GM23338 (cell line): ENCODE measurements around the gene COLQ. TPM values are rescaled to one million over a fixed set of nuclear protein-coding genes. Genes with fewer than 3 reads are reported as not detected.

ENCODE experiments used
- ATAC-seq: fragments of 200-7000 bp; cut with Tn5 transposase; 3 replicates; pipeline ENCODE4 v1.9.1; 2020
- DNase-seq: peaks from one replicate; pipeline ENCODE4 v3.0.0-alpha.2; 2015; ENCODE audit warnings: low spot score
- H2AFZ ChIP-seq: fragments of 200-600 bp; sonication (generic); 2 replicates; pipeline ENCODE4 v1.8.0; 2016; ENCODE audit warnings: antibody characterized with exemption, mild to moderate bottlenecking, moderate library complexity
- H3F3A ChIP-seq: fragments of 200-600 bp; sonication (generic); replicated peaks from 2 replicates; pipeline ENCODE4 v1.8.0; 2017; ENCODE audit warnings: antibody characterized with exemption, mixed run types, low read depth
- H3K27ac ChIP-seq: fragments of 200-600 bp; sonication (generic); 2 replicates; pipeline ENCODE4 v1.6.1; 2016; ENCODE audit warnings: low read depth
- H3K27me3 ChIP-seq: fragments of 200-600 bp; sonication (generic); 2 replicates; pipeline ENCODE4 v1.8.0; 2016; ENCODE audit warnings: mild to moderate bottlenecking, mixed run types, moderate library complexity; ENCODE audit not compliant: insufficient read depth
- H3K36me3 ChIP-seq: fragments of 200-600 bp; sonication (generic); 2 replicates; pipeline ENCODE4 v1.8.0; 2016; ENCODE audit warnings: mild to moderate bottlenecking; ENCODE audit not compliant: insufficient read depth
- H3K4me1 ChIP-seq: fragments of 200-600 bp; sonication (generic); 2 replicates; pipeline ENCODE4 v1.8.0; 2016; ENCODE audit warnings: mild to moderate bottlenecking, moderate library complexity; ENCODE audit not compliant: insufficient read depth
- H3K4me2 ChIP-seq: fragments of 200-600 bp; sonication (generic); 2 replicates; pipeline ENCODE4 v1.7.1; 2017; ENCODE audit warnings: mixed run types
- H3K4me3 ChIP-seq: fragments of 200-600 bp; sonication (generic); 2 replicates; pipeline ENCODE4 v1.6.1; 2016; ENCODE audit warnings: mixed run types
- H3K79me2 ChIP-seq: fragments of 200-600 bp; sonication (generic); replicated peaks from 2 replicates; pipeline ENCODE4 v1.8.0; 2017; ENCODE audit warnings: mild to moderate bottlenecking; ENCODE audit not compliant: insufficient read depth
- H3K9me2 ChIP-seq: fragments of 200-600 bp; sonication (generic); 2 replicates; pipeline ENCODE4 v1.8.0; 2017; ENCODE audit not compliant: insufficient read depth
- H4K20me1 ChIP-seq: fragments of 200-600 bp; sonication (generic); replicated peaks from 2 replicates; pipeline ENCODE4 v1.8.0; 2017; ENCODE audit warnings: mild to moderate bottlenecking; ENCODE audit not compliant: insufficient read depth
- H3K27ac Mint-ChIP-seq: 2 replicates; pipeline ENCODE4 v1.8.0; 2020; ENCODE audit warnings: inconsistent platforms, mild to moderate bottlenecking, moderate library complexity, mixed read lengths
- H3K27me3 Mint-ChIP-seq: 3 replicates; pipeline ENCODE4 v1.8.0; 2022; ENCODE audit warnings: low read depth, mild to moderate bottlenecking, moderate library complexity, mixed read lengths, inconsistent platforms; ENCODE audit not compliant: insufficient read depth, poor library complexity
- H3K36me3 Mint-ChIP-seq: 3 replicates; pipeline ENCODE4 v1.8.0; 2021; ENCODE audit warnings: low read depth, mild to moderate bottlenecking, inconsistent platforms, moderate library complexity, mixed read lengths
- H3K4me1 Mint-ChIP-seq: 3 replicates; pipeline ENCODE4 v1.8.0; 2020; ENCODE audit warnings: mild to moderate bottlenecking, inconsistent platforms, mixed read lengths
- H3K4me3 Mint-ChIP-seq: 3 replicates; pipeline ENCODE4 v1.8.0; 2021; ENCODE audit warnings: moderate library complexity, mild to moderate bottlenecking, inconsistent platforms, mixed read lengths
- H3K9me3 Mint-ChIP-seq: 3 replicates; pipeline ENCODE4 v1.8.0; 2020; ENCODE audit warnings: moderate library complexity, mild to moderate bottlenecking, inconsistent platforms, mixed read lengths
- CREB1 ChIP-seq: fragments of 250-450 bp; sonication (Bioruptor Pico); IDR thresholded peaks from 2 replicates; pipeline ENCODE4 v1.5.0; 2020; ENCODE audit warnings: low read depth, mild to moderate bottlenecking, moderate library complexity
- CTCF ChIP-seq, 2 experiments: fragments of 200-600 bp in 1 of 2; sonication (generic) in 1 of 2; conservative IDR thresholded peaks; 2 replicates each; pipeline versions ENCODE4 v1.5.1 to v1.6.1; 2016 to 2017; ENCODE audit warnings: antibody characterized with exemption in 2 of 2, low read depth in 2 of 2, mild to moderate bottlenecking in 2 of 2, moderate library complexity in 1 of 2
- ETS1 ChIP-seq: IDR thresholded peaks from 2 replicates; pipeline ENCODE4 v1.6.1; 2016; ENCODE audit warnings: antibody characterized with exemption
- EZH2 ChIP-seq: fragments of 200-600 bp; sonication (generic); IDR thresholded peaks from one replicate; pipeline ENCODE4 v1.8.0; 2017; ENCODE audit warnings: antibody characterized with exemption, mild to moderate bottlenecking, low read depth; ENCODE audit not compliant: unreplicated experiment
- EZH2phosphoT487 ChIP-seq: fragments of 200-600 bp; sonication (generic); IDR thresholded peaks from one replicate; pipeline ENCODE4 v1.8.1; 2018; ENCODE audit warnings: antibody characterized with exemption; ENCODE audit not compliant: unreplicated experiment
- JUNB ChIP-seq: IDR thresholded peaks from one replicate; pipeline ENCODE4 v1.6.1; 2016; ENCODE audit warnings: antibody characterized with exemption; ENCODE audit not compliant: unreplicated experiment
- NANOG ChIP-seq: IDR thresholded peaks from 2 replicates; pipeline ENCODE4 v1.6.1; 2016; ENCODE audit warnings: antibody characterized with exemption, borderline replicate concordance
- POLR2AphosphoS5 ChIP-seq: IDR thresholded peaks from 2 replicates; pipeline ENCODE4 v1.6.1; 2016; ENCODE audit warnings: antibody characterized with exemption, low read depth
- REST ChIP-seq: IDR thresholded peaks from one replicate; pipeline ENCODE4 v1.6.1; 2018; ENCODE audit warnings: antibody characterized with exemption; ENCODE audit not compliant: unreplicated experiment
- STAT1 ChIP-seq: IDR thresholded peaks from one replicate; pipeline ENCODE4 v1.6.1; 2016; ENCODE audit warnings: antibody characterized with exemption; ENCODE audit not compliant: unreplicated experiment
- ZNF114 ChIP-seq: fragments of 250-450 bp; sonication (Bioruptor Pico); IDR thresholded peaks from 2 replicates; pipeline ENCODE4 v1.5.0; 2020; ENCODE audit warnings: mild to moderate bottlenecking, moderate library complexity
- ZNF331 ChIP-seq: fragments of 250-450 bp; sonication (Bioruptor Pico); IDR thresholded peaks from 2 replicates; pipeline ENCODE4 v1.5.0; 2020; ENCODE audit warnings: low read depth, mild to moderate bottlenecking, moderate library complexity
- ZNF462 ChIP-seq: fragments of 250-450 bp; sonication (Bioruptor Pico); IDR thresholded peaks from 2 replicates; pipeline ENCODE4 v1.5.0; 2020; ENCODE audit warnings: mild to moderate bottlenecking, moderate library complexity
- polyA plus RNA-seq: library from polyadenylated mRNA; unstranded; fragments of >200 nt; fragmentation: Nextera tagmentation; extraction: Ambion mirVana; gene quantifications from 2 replicates; pipeline ENCODE4 v1.2.1, GENCODE V29; 2016
- total RNA-seq: library from RNA; depleted of rRNA; stranded (reverse); fragments of >200 nt; shearing (Covaris generic); gene quantifications from 2 replicates; pipeline ENCODE4 v1.2.3, GENCODE V29; 2014

The COLQ gene
- total and polyA plus RNA-seq, 2 experiments from 2014 or later, result 0.78 to 2.0 TPM

GRCh38 chr3:15431256-15431837, 90.2 kb downstream of the COLQ start:
- peaks cover 46% of the 10 kb centered on the region for H3K36me3 Mint-ChIP-seq
- Histone ChIP-seq H3K27ac (no peak overlapping the region), H3K4me1 (peaks cover 15% of the 10 kb centered on the region), H4K20me1 (peaks cover 14% of the 10 kb centered on the region), H3K36me3 (peaks cover 44% of the 10 kb centered on the region), H3K4me2 (no peak overlapping the region), H3K4me3 (no peak overlapping the region), H3K27me3 (no peaks in the 10 kb centered on the region), H3F3A (peaks cover 3% of the 10 kb centered on the region; the same call in 1 of the 2 replicates), H3K9me2 (no peaks in the 10 kb centered on the region), H2AFZ (no peak overlapping the region), H3K79me2 (peaks cover 55% of the 10 kb centered on the region)
- no peak overlapping the region for H3K27ac Mint-ChIP-seq
- no peaks in the 10 kb centered on the region; the same call in 2 of the 3 replicates for H3K9me3 Mint-ChIP-seq
- peaks cover 14% of the 10 kb centered on the region for H3K4me1 Mint-ChIP-seq
- TF ChIP-seq STAT1 (no peak), EZH2 (no peak), ZNF331 (CRISPR knock-in tag) (no peak), CTCF (conservative IDR thresholded peaks at IDR 0.05; ENCODE audit: low read depth in 2 of 2) (no peak), ZNF462 (CRISPR knock-in tag) (no peak), CREB1 (CRISPR knock-in tag) (no peak), ETS1 (no peak), POLR2AphosphoS5 (no peak), REST (no peak), ZNF114 (no peak), EZH2phosphoT487 (no peak), NANOG (no peak), JUNB (no peak)
- H3K4me3 Mint-ChIP-seq, result no peak overlapping the region
- no peak for ATAC-seq
- DNase-seq, result no peak
- H3K27me3 Mint-ChIP-seq, result peaks cover 8% of the 10 kb centered on the region
